ENCODE results near the gene PIH1D2.
"Not testable (repeated sequence)": the region's sequence is repeated elsewhere in the genome, so short reads cannot be mapped to it uniquely, and the experiment has no call there.

The PIH1D2 gene

GRCh38 chr11:112058103-112058502 is 15.7 kb downstream of the PIH1D2 start:
- CTCF ChIA-PET, result interaction anchor here (1.2 kb wide), 1 partner anchor 56 kb away, joined by 4 read pairs; no protein-coding TSS in a partner anchor
- POLR2A ChIA-PET, result no interaction called here
- TF ChIP-seq ZNF384 (IDR thresholded peaks at IDR 0.05), result no peak
- TF ChIP-seq CTBP1 (IDR thresholded peaks at IDR 0.05; ENCODE audit: borderline replicate concordance), result no peak
- no peak for TF ChIP-seq SUZ12 (IDR thresholded peaks at IDR 0.05)
- TF ChIP-seq FOXM1 (IDR thresholded peaks at IDR 0.05; ENCODE audit: borderline replicate concordance), result no peak
- no peak for TF ChIP-seq ARNT (IDR thresholded peaks at IDR 0.05)
- no peak for TF ChIP-seq SP1 (IDR thresholded peaks at IDR 0.05)
- TF ChIP-seq ELF4 (IDR thresholded peaks at IDR 0.05), result no peak
- no peak for DNase-seq (ENCODE audit: extremely low spot score)

GRCh38 chr11:112057170-112057569 is 16.6 kb downstream of the PIH1D2 start:
- no peak for TF ChIP-seq HDGF (IDR thresholded peaks at IDR 0.05; ENCODE audit: borderline replicate concordance)
- no peak for TF ChIP-seq L3MBTL2 (conservative IDR thresholded peaks at IDR 0.05)
- TF ChIP-seq FOXK2 (IDR thresholded peaks at IDR 0.05), result no peak
- TF ChIP-seq BHLHE40 (IDR thresholded peaks at IDR 0.05; ENCODE audit: borderline replicate concordance), result no peak
- no peak for TF ChIP-seq NFRKB (IDR thresholded peaks at IDR 0.05)
- no peak for TF ChIP-seq ARNT (IDR thresholded peaks at IDR 0.05)
- no peak for TF ChIP-seq CTBP1 (IDR thresholded peaks at IDR 0.05; ENCODE audit: borderline replicate concordance)
- TF ChIP-seq PKNOX1 (IDR thresholded peaks at IDR 0.05), result no peak
- ChIA-PET POLR2A (interaction anchor here (0.8 kb wide), 1 partner anchor 18 kb away, joined by 3 read pairs; no protein-coding TSS in a partner anchor), CTCF (interaction anchor here (1.2 kb wide), 1 partner anchor 57 kb away, joined by 4 read pairs; no protein-coding TSS in a partner anchor)
- no peak for DNase-seq (ENCODE audit: extremely low spot score)

- ChIA-PET CTCF (no interaction called here), POLR2A (no interaction called here)
- TF ChIP-seq TARDBP (IDR thresholded peaks at IDR 0.05), result no peak
- TF ChIP-seq FOXM1 (IDR thresholded peaks at IDR 0.05; ENCODE audit: borderline replicate concordance), result no peak
- TF ChIP-seq BHLHE40 (IDR thresholded peaks at IDR 0.05; ENCODE audit: borderline replicate concordance), result no peak
- no peak for TF ChIP-seq SUZ12 (IDR thresholded peaks at IDR 0.05)
- TF ChIP-seq L3MBTL2 (conservative IDR thresholded peaks at IDR 0.05), result no peak
- no peak for TF ChIP-seq FOXA1 (IDR thresholded peaks at IDR 0.05)
- TF ChIP-seq PKNOX1 (IDR thresholded peaks at IDR 0.05), result no peak
- TF ChIP-seq ZNF384 (IDR thresholded peaks at IDR 0.05), result no peak
- no peak for TF ChIP-seq SP1 (IDR thresholded peaks at IDR 0.05)
- TF ChIP-seq CTBP1 (IDR thresholded peaks at IDR 0.05; ENCODE audit: borderline replicate concordance), result no peak
- TF ChIP-seq ELF4 (IDR thresholded peaks at IDR 0.05), result no peak
- TF ChIP-seq FOXK2 (IDR thresholded peaks at IDR 0.05), result no peak
- no peak for TF ChIP-seq LEF1 (IDR thresholded peaks at IDR 0.05; ENCODE audit: borderline replicate concordance)
- TF ChIP-seq ARNT (IDR thresholded peaks at IDR 0.05), result no peak
- no peak for TF ChIP-seq NFRKB (IDR thresholded peaks at IDR 0.05)
- TF ChIP-seq HDGF (IDR thresholded peaks at IDR 0.05; ENCODE audit: borderline replicate concordance), result no peak
Measured at GRCh38 chr11:112051768-112052167, 22.0 kb downstream of the PIH1D2 start.

GRCh38 chr11:112050721-112051120 is 23.1 kb downstream of the PIH1D2 start:
- CTCF ChIA-PET, result no interaction called here
- TF ChIP-seq HDGF (IDR thresholded peaks at IDR 0.05; ENCODE audit: borderline replicate concordance) (no peak), SUZ12 (IDR thresholded peaks at IDR 0.05) (no peak), BHLHE40 (IDR thresholded peaks at IDR 0.05; ENCODE audit: borderline replicate concordance) (no peak), LEF1 (IDR thresholded peaks at IDR 0.05; ENCODE audit: borderline replicate concordance) (no peak), PKNOX1 (IDR thresholded peaks at IDR 0.05) (no peak), ELF4 (IDR thresholded peaks at IDR 0.05) (no peak), L3MBTL2 (conservative IDR thresholded peaks at IDR 0.05) (no peak)
- POLR2A ChIA-PET, result no interaction called here

More at GRCh38 chr11:112051768-112052167, 22.0 kb downstream of the PIH1D2 start:
- no peak for DNase-seq (ENCODE audit: extremely low spot score)

GRCh38 chr11:112049777-112050176 is 24.0 kb downstream of the PIH1D2 start:
- ChIA-PET CTCF (no interaction called here), POLR2A (no interaction called here)
- TF ChIP-seq CTBP1 (IDR thresholded peaks at IDR 0.05; ENCODE audit: borderline replicate concordance) (no peak), ZNF384 (IDR thresholded peaks at IDR 0.05) (no peak)
- DNase-seq (ENCODE audit: extremely low spot score), result no peak

More at GRCh38 chr11:112050721-112051120, 23.1 kb downstream of the PIH1D2 start:
- no peak for DNase-seq (ENCODE audit: extremely low spot score)

GRCh38 chr11:112048256-112048655 is 25.6 kb downstream of the PIH1D2 start:
- CTCF ChIA-PET; DNase-seq (ENCODE audit: extremely low spot score); POLR2A ChIA-PET: not testable (repeated sequence)

GRCh38 chr11:112046647-112047046 is 27.2 kb downstream of the PIH1D2 start:
- DNase-seq (ENCODE audit: extremely low spot score); CTCF ChIA-PET; POLR2A ChIA-PET: not testable (repeated sequence)

GRCh38 chr11:112044961-112045360 is 28.9 kb downstream of the PIH1D2 start:
- no peak for DNase-seq (ENCODE audit: extremely low spot score)
- CTCF ChIA-PET, result no interaction called here
- POLR2A ChIA-PET, result no interaction called here
- TF ChIP-seq NFRKB (IDR thresholded peaks at IDR 0.05), result no peak
- no peak for TF ChIP-seq ZNF384 (IDR thresholded peaks at IDR 0.05)
- TF ChIP-seq ARNT (IDR thresholded peaks at IDR 0.05), result no peak
- TF ChIP-seq ELF4 (IDR thresholded peaks at IDR 0.05), result no peak
- TF ChIP-seq FOXM1 (IDR thresholded peaks at IDR 0.05; ENCODE audit: borderline replicate concordance), result no peak
- no peak for TF ChIP-seq SUZ12 (IDR thresholded peaks at IDR 0.05)
- no peak for TF ChIP-seq TARDBP (IDR thresholded peaks at IDR 0.05)
- no peak for TF ChIP-seq SP1 (IDR thresholded peaks at IDR 0.05)
- no peak for TF ChIP-seq HDGF (IDR thresholded peaks at IDR 0.05; ENCODE audit: borderline replicate concordance)
- no peak for TF ChIP-seq L3MBTL2 (conservative IDR thresholded peaks at IDR 0.05)
- TF ChIP-seq CTBP1 (IDR thresholded peaks at IDR 0.05; ENCODE audit: borderline replicate concordance), result no peak
- TF ChIP-seq FOXA1 (IDR thresholded peaks at IDR 0.05), result no peak
- TF ChIP-seq LEF1 (IDR thresholded peaks at IDR 0.05; ENCODE audit: borderline replicate concordance), result no peak
